ENCODE measurements around the gene ADM2. TPM values are rescaled to one million over a fixed set of nuclear protein-coding genes. Genes with fewer than 3 reads are reported as not detected.

The ADM2 gene
- total RNA-seq, 1 donor: 9.4 TPM

DNA sequence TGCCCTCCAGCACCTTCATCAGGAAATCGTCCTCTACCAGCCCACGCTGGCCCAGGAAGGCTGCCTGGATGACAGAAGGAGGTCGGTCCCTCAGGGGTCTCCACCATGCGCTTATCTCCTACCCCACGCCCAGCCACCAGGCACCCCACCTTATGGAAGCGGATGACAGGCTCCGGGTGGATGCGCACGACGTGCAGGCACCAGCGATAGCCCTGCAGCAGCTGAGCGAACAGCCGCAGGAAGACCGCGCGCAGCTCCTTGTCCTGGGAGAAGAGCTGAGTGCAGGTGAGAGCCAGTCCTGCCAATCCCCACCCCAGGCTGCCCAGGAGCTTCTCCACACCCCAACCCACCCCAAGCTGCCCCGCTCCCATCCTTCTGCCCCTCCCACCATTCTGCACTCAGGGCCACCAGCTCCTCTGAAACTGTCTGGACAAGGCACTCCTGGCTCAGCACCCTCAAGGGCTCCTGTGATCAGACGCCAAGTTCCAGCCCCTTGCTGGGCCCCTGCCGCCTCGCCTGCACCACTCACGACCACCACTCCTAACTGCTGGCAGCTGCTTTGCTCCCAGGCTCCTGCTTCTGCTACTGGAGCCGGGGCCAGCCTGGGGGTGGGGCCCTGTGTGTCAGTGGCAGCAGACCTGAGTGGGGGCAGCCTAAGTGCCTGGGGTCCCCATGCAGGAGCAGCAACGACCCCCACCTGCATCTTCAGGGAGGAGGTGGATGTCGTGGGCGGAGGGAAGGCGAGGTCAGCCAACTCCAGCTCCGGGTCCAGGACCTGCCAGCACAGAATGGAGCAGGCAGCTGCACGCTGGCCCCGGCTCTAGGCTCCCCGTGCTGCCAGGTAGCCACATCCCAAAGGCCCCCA is 16.0 kb upstream of the ADM2 start:
- no peak overlapping the region for H3K4me3 ChIP-seq (ENCODE audit: insufficient read depth, low read length)
- no peak overlapping the region for H3K27ac ChIP-seq (ENCODE audit: low read depth, low read length)
- H4K20me1 ChIP-seq (ENCODE audit: insufficient read depth, low read length): peaks cover 28% of the 10 kb centered on the region
- peaks cover 31% of the 10 kb centered on the region for H3K79me2 ChIP-seq (ENCODE audit: insufficient read depth, low read length)
- peaks cover 60% of the 10 kb centered on the region for H3K36me3 ChIP-seq (ENCODE audit: insufficient read depth, low read length)
- peaks cover 4% of the 10 kb centered on the region for H3K4me1 ChIP-seq (ENCODE audit: insufficient read depth, low read length)
- TF ChIP-seq, protein P1, sequence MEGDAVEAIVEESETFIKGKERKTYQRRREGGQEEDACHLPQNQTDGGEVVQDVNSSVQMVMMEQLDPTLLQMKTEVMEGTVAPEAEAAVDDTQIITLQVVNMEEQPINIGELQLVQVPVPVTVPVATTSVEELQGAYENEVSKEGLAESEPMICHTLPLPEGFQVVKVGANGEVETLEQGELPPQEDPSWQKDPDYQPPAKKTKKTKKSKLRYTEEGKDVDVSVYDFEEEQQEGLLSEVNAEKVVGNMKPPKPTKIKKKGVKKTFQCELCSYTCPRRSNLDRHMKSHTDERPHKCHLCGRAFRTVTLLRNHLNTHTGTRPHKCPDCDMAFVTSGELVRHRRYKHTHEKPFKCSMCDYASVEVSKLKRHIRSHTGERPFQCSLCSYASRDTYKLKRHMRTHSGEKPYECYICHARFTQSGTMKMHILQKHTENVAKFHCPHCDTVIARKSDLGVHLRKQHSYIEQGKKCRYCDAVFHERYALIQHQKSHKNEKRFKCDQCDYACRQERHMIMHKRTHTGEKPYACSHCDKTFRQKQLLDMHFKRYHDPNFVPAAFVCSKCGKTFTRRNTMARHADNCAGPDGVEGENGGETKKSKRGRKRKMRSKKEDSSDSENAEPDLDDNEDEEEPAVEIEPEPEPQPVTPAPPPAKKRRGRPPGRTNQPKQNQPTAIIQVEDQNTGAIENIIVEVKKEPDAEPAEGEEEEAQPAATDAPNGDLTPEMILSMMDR (IDR thresholded peaks at IDR 0.05; ENCODE audit: extremely low read depth, low read depth, low read length): no peak
- no peak overlapping the region for H3K4me2 ChIP-seq (ENCODE audit: insufficient read depth, low read length)
- no peaks in the 10 kb centered on the region for H3K9me3 ChIP-seq (ENCODE audit: low read depth, low read length)
- no peak overlapping the region for H2AFZ ChIP-seq (ENCODE audit: low read length)
- no peak for DNase-seq (ENCODE audit: insufficient read length, low spot score, missing footprints)
- no peaks in the 10 kb centered on the region for H3K27me3 ChIP-seq (ENCODE audit: insufficient read depth, low read length)

DNA sequence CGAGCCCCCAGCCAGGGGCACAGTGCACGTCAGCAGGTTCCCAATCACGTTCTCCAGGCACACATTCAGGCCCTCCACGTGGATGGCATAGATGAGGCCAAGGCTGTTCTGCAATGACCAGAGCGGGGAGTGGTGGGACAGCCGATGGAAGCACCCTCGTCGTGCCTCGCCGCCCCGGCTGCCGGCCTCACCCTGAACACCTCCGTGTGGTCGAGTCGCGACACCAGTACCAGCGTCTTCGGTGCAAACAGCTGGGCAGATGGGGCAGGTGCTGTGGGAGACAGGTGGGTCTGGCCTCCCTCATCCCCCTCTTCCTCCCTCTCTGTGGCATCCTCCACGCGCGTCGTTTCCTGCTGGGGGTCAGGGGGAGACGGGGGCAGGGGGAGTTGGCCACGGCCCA is 14.0 kb upstream of the ADM2 start:
- H3K36me3 ChIP-seq (ENCODE audit: insufficient read depth, low read length): peaks cover 47% of the 10 kb centered on the region

DNA sequence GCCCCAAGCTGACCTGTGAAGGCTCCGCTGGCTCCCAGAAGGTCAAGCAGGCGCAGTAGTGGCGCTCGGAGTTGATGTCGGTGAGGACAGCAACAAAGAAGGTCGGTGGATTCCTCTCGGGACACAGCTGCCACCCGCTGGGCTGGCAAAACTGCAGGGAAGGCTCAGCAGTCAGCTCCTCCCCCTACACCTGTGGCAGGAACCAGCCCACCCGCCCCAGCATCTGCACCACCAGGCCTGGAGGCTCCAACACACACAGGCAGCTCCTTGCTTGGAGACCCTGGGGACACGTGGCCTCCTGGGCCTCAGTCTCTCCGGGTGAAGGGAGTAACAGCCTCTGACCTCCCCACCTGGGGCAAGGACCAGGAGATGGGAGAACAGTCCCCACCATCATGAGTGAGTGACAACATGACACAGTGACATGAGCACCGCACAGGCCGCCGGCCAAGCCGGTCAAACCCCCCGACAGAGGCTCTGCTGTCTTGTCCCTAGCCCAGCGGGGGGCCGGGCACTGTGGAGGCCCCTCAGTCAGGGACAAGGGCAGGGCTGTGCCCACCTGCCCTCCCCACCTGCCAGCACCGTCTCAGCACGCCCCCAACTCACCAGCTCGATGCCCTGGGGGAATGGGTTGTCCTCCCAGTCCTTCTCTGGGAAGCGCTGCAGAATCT is 13.4 kb upstream of the ADM2 start:
- no peak overlapping the region for H3K4me3 ChIP-seq (ENCODE audit: insufficient read depth, low read length)
- H2AFZ ChIP-seq (ENCODE audit: low read length): no peak overlapping the region
- peaks cover 57% of the 10 kb centered on the region for H3K79me2 ChIP-seq (ENCODE audit: insufficient read depth, low read length)
- no peak overlapping the region for H3K4me2 ChIP-seq (ENCODE audit: insufficient read depth, low read length)
- H4K20me1 ChIP-seq (ENCODE audit: insufficient read depth, low read length): peaks cover 54% of the 10 kb centered on the region
- no peaks in the 10 kb centered on the region for H3K27me3 ChIP-seq (ENCODE audit: insufficient read depth, low read length)
- no peaks in the 10 kb centered on the region for H3K9me3 ChIP-seq (ENCODE audit: low read depth, low read length)
- TF ChIP-seq, protein P1 (IDR thresholded peaks at IDR 0.05; ENCODE audit: extremely low read depth, low read depth, low read length): no peak
- no peak overlapping the region for H3K27ac ChIP-seq (ENCODE audit: low read depth, low read length)
- DNase-seq (ENCODE audit: insufficient read length, low spot score, missing footprints): no peak
- H3K4me1 ChIP-seq (ENCODE audit: insufficient read depth, low read length): peaks cover 4% of the 10 kb centered on the region
- H3K36me3 ChIP-seq (ENCODE audit: insufficient read depth, low read length): peaks cover 43% of the 10 kb centered on the region

More for the DNA sequence above, 14.0 kb upstream of the ADM2 start:
- peaks cover 4% of the 10 kb centered on the region for H3K4me1 ChIP-seq (ENCODE audit: insufficient read depth, low read length)
- no peak for DNase-seq (ENCODE audit: insufficient read length, low spot score, missing footprints)
- no peak overlapping the region for H2AFZ ChIP-seq (ENCODE audit: low read length)
- H3K4me3 ChIP-seq (ENCODE audit: insufficient read depth, low read length): no peak overlapping the region
- no peaks in the 10 kb centered on the region for H3K9me3 ChIP-seq (ENCODE audit: low read depth, low read length)
- peaks cover 51% of the 10 kb centered on the region for H3K79me2 ChIP-seq (ENCODE audit: insufficient read depth, low read length)
- H3K27me3 ChIP-seq (ENCODE audit: insufficient read depth, low read length): no peaks in the 10 kb centered on the region
- peaks cover 48% of the 10 kb centered on the region for H4K20me1 ChIP-seq (ENCODE audit: insufficient read depth, low read length)
- no peak overlapping the region for H3K4me2 ChIP-seq (ENCODE audit: insufficient read depth, low read length)
- TF ChIP-seq, protein P1 (IDR thresholded peaks at IDR 0.05; ENCODE audit: extremely low read depth, low read depth, low read length): no peak
- no peak overlapping the region for H3K27ac ChIP-seq (ENCODE audit: low read depth, low read length)

DNA sequence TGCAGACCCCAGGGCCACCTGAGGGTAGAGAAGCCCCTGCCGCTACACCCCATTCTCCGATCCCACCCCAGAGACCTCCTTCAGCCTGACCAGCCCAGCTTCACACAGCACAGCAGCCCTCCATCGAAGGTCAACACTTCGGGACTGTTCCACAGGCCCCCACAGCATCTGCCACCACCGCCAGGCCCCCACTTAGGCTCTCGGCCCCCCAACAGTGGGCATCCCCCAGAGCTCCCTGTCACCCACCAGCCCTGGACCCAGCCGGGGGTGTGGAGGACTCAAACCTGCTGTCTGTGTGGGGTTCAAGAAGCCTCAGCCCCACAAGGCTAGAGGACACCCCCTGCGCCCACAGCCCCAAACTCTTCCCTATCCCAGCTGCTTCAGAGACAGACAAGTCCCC is 12.7 kb upstream of the ADM2 start:
- Histone ChIP-seq H3K79me2 (ENCODE audit: insufficient read depth, low read length) (peaks cover 64% of the 10 kb centered on the region), H3K27ac (ENCODE audit: low read depth, low read length) (no peak overlapping the region), H3K36me3 (ENCODE audit: insufficient read depth, low read length) (peaks cover 36% of the 10 kb centered on the region), H2AFZ (ENCODE audit: low read length) (no peak overlapping the region), H3K4me1 (ENCODE audit: insufficient read depth, low read length) (peaks cover 9% of the 10 kb centered on the region), H3K9me3 (ENCODE audit: low read depth, low read length) (no peaks in the 10 kb centered on the region), H3K4me2 (ENCODE audit: insufficient read depth, low read length) (no peak overlapping the region), H3K27me3 (ENCODE audit: insufficient read depth, low read length) (no peaks in the 10 kb centered on the region), H3K4me3 (ENCODE audit: insufficient read depth, low read length) (no peak overlapping the region), H4K20me1 (ENCODE audit: insufficient read depth, low read length) (peaks cover 59% of the 10 kb centered on the region)
- DNase-seq (ENCODE audit: insufficient read length, low spot score, missing footprints): no peak
- TF ChIP-seq, protein P1 (IDR thresholded peaks at IDR 0.05; ENCODE audit: extremely low read depth, low read depth, low read length): no peak
